Cardiac muscle cell (in vitro differentiated cells and primary cell): Measurements from ENCODE around the gene SMARCD1. TPM values are rescaled to one million over a fixed set of nuclear protein-coding genes. Genes with fewer than 3 reads are reported as not detected.

Experiments used
- DNase-seq, 2 donors: peaks; one replicate each; pipeline versions ENCODE4 v3.0.0 to v3.0.0-alpha.2; 2010 to 2017; ENCODE audit warnings: low read depth in 1 of 2, low spot score in 1 of 2
- H3K27ac ChIP-seq: fragments of 200-600 bp; sonication (generic); 2 replicates; pipeline ENCODE4 v1.5.1; 2016
- H3K27me3 ChIP-seq: fragments of 200-600 bp; sonication (generic); 2 replicates; pipeline ENCODE4 v1.6.0; 2016; ENCODE audit warnings: control low read depth
- H3K36me3 ChIP-seq: fragments of 200-600 bp; sonication (generic); 2 replicates; pipeline ENCODE4 v1.5.1; 2016; ENCODE audit warnings: control low read depth
- H3K4me1 ChIP-seq: fragments of 200-600 bp; sonication (generic); 2 replicates; pipeline ENCODE4 v1.8.1; 2017; ENCODE audit warnings: low read depth, mild to moderate bottlenecking, mixed run types
- H3K4me3 ChIP-seq: fragments of 200-600 bp; sonication (generic); 2 replicates; pipeline ENCODE4 v1.5.1; 2016; ENCODE audit warnings: mild to moderate bottlenecking
- H3K9me3 ChIP-seq: fragments of 200-600 bp; sonication (generic); 2 replicates; pipeline ENCODE4 v1.5.1; 2017; ENCODE audit warnings: low read depth, mild to moderate bottlenecking, control low read depth
- CTCF ChIP-seq: IDR thresholded peaks from 2 replicates; pipeline ENCODE4 v1.5.1; 2012; ENCODE audit warnings: low read depth, mild to moderate bottlenecking, low read length
- polyA plus RNA-seq: library from polyadenylated mRNA; unstranded; fragments of >200 nt; fragmentation: Nextera tagmentation; extraction: Ambion mirVana; gene quantifications from 2 replicates; pipeline ENCODE4 v1.2.1, GENCODE V29; 2016
- total RNA-seq: library from RNA; depleted of rRNA; stranded (reverse); fragments of >200 nt; gene quantifications from 2 replicates; pipeline ENCODE4 v1.2.3, GENCODE V29; 2016

SMARCD1 gene
- total and polyA plus RNA-seq, 2 experiments from 2014 or later = 45.1 to 108 TPM

DNA sequence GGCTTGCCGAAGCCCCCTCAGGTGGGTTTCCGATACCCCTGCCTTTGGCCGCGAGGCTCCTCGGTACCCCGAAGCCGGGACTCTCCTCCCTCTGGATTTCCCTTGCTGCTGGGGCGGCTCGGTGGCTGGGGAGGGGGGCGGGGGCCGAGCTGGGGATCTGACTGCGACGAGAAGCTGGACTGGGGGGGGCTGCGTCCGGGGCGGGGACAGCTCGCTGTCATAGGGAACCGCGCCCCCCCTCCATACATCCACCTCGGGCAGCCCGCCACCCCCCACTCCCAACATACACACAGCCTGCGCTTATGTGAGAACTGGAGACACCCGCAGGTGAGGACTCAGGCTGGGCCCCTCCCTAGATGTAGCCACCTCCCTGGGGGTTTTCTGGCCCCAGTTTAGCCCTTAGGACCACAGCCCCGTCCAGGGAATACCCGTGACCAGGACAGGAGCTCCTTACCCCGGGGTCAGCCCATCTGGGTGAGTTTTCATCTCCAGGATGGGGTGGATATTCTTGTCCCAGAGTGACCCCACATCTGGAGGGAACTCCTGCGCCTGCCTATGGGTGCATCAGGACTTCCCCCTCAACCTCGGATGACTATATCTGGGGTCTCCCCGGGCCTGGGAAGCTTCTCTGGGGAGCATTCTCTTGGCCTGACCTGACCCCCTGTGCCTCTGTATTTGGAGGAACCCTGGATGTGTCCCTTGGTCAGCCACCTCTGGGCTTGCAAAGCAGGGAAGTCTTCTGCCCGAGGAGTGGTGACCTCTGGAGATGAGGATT lies 27.1 kb upstream of the SMARCD1 start:
- Histone ChIP-seq H3K9me3 (no peaks in the 10 kb centered on the region), H3K27ac (no peak overlapping the region), H3K4me3 (peak overlapping the region; percentile 87), H3K4me1 (peaks cover 8% of the 10 kb centered on the region), H3K27me3 (peaks cover 27% of the 10 kb centered on the region), H3K36me3 (no peaks in the 10 kb centered on the region)
- no peak for TF ChIP-seq CTCF
- DNase-seq = no peak

GRCh38 chr12:50058743-50059312 lies 26.3 kb upstream of the SMARCD1 start:
- Histone ChIP-seq H3K36me3 (no peaks in the 10 kb centered on the region), H3K9me3 (no peaks in the 10 kb centered on the region), H3K4me3 (no peak overlapping the region), H3K27me3 (peaks cover 27% of the 10 kb centered on the region), H3K4me1 (peaks cover 8% of the 10 kb centered on the region), H3K27ac (no peak overlapping the region)
- no peak for DNase-seq
- no peak for TF ChIP-seq CTCF

- H3K9me3 ChIP-seq = no peaks in the 10 kb centered on the region
- H3K27ac ChIP-seq = no peak overlapping the region
- no peaks in the 10 kb centered on the region for H3K36me3 ChIP-seq
- peaks cover 8% of the 10 kb centered on the region for H3K4me1 ChIP-seq
- TF ChIP-seq CTCF = no peak
- peaks cover 27% of the 10 kb centered on the region for H3K27me3 ChIP-seq
- no peak for DNase-seq
- no peak overlapping the region for H3K4me3 ChIP-seq
These were observed 25.6 kb upstream of the SMARCD1 start for GRCh38 chr12:50059440-50060119.

- H3K4me3 ChIP-seq = no peak overlapping the region
- no peaks in the 10 kb centered on the region for H3K9me3 ChIP-seq
- no peak for DNase-seq
- no peak for TF ChIP-seq CTCF
- H3K27ac ChIP-seq = no peak overlapping the region
- peaks cover 8% of the 10 kb centered on the region for H3K4me1 ChIP-seq
- H3K27me3 ChIP-seq = peaks cover 27% of the 10 kb centered on the region
- H3K36me3 ChIP-seq = no peaks in the 10 kb centered on the region
These were observed 25.0 kb upstream of the SMARCD1 start for GRCh38 chr12:50060120-50060468.

DNA sequence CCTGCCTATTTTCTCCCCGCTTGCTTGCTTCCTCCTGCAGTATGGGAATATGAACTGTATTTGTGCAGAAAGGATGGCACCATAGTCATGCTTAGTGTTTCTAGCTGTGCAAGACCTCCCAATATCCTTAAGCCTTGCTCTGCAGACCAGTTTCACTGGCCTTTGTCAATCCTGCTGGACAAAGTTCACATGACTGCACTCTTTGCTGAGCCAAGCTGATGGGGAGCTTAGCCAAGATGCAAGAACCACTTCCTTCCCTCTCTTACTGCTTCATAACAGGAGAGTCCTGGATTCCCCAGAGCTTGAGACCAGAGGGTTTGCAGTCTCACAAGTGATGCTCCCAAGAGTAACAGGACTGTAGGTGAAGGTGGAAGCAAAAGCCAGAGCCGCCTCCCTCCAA lies 24.0 kb upstream of the SMARCD1 start:
- H3K36me3 ChIP-seq = no peaks in the 10 kb centered on the region
- peaks cover 25% of the 10 kb centered on the region for H3K27me3 ChIP-seq
- H3K4me3 ChIP-seq = no peak overlapping the region
- no peak for TF ChIP-seq CTCF
- H3K4me1 ChIP-seq = peaks cover 8% of the 10 kb centered on the region
- peak in 1 of 2 donors; percentile 67 for DNase-seq
- no peak overlapping the region for H3K27ac ChIP-seq
- H3K9me3 ChIP-seq = no peaks in the 10 kb centered on the region
